ENCODE results near the gene AGO1.
"Not testable (repeated sequence)": the region's sequence is repeated elsewhere in the genome, so short reads cannot be mapped to it uniquely, and the experiment has no call there.

The AGO1 gene

GRCh38 chr1:35870651-35871309, 12.2 kb upstream of the AGO1 start:
- no peak for FAIRE-seq

GRCh38 chr1:35873243-35873750, 9.7 kb upstream of the AGO1 start:
- FAIRE-seq, result no peak

- not testable (repeated sequence) for FAIRE-seq
Measured at GRCh38 chr1:35874115-35874514, 8.9 kb upstream of the AGO1 start.

GRCh38 chr1:35876988-35877387, 6.0 kb upstream of the AGO1 start:
- no peak for FAIRE-seq

- no peak for FAIRE-seq
Measured at GRCh38 chr1:35881850-35882273, 1.1 kb upstream of the AGO1 start.

GRCh38 chr1:35882586-35882944, 444 bp upstream of the AGO1 start:
- FAIRE-seq, result no peak

- FAIRE-seq, result no peak
Measured at GRCh38 chr1:35883635-35884101, 659 bp downstream of the AGO1 start.

- no peak for FAIRE-seq
Measured at GRCh38 chr1:35884934-35885333, 1.9 kb downstream of the AGO1 start.

- no peak for FAIRE-seq
Measured at GRCh38 chr1:35885961-35886558, 3.1 kb downstream of the AGO1 start.

- FAIRE-seq, result no peak
Measured at GRCh38 chr1:35886577-35887431, 3.8 kb downstream of the AGO1 start.

GRCh38 chr1:35887508-35887907, 4.5 kb downstream of the AGO1 start:
- no peak for FAIRE-seq

GRCh38 chr1:35888255-35888654, 5.2 kb downstream of the AGO1 start:
- FAIRE-seq, result no peak

GRCh38 chr1:35888981-35889380, 6.0 kb downstream of the AGO1 start:
- FAIRE-seq, result not testable (repeated sequence)

GRCh38 chr1:35893051-35893879, 10.3 kb downstream of the AGO1 start:
- no peak for FAIRE-seq

GRCh38 chr1:35894183-35894582, 11.2 kb downstream of the AGO1 start:
- no peak for FAIRE-seq

- no peak for FAIRE-seq
Measured at GRCh38 chr1:35894656-35895055, 11.6 kb downstream of the AGO1 start.

GRCh38 chr1:35899941-35900340, 16.9 kb downstream of the AGO1 start:
- FAIRE-seq, result no peak

- FAIRE-seq, result no peak
Measured at GRCh38 chr1:35901235-35901634, 18.2 kb downstream of the AGO1 start.

- FAIRE-seq, result no peak
Measured at GRCh38 chr1:35902671-35903070, 19.7 kb downstream of the AGO1 start.

GRCh38 chr1:35914717-35915116, 31.7 kb downstream of the AGO1 start:
- FAIRE-seq, result no peak

- no peak for FAIRE-seq
Measured at GRCh38 chr1:35915693-35916092, 32.7 kb downstream of the AGO1 start.

- no peak for FAIRE-seq
Measured at GRCh38 chr1:35923791-35924221, 40.8 kb downstream of the AGO1 start.

GRCh38 chr1:35924838-35925237, 41.8 kb downstream of the AGO1 start:
- no peak for FAIRE-seq

All from endometrium (tissue), 2 donors.